Osteoblast (primary cell): Measurements from ENCODE around the gene VANGL1. TPM values are rescaled to one million over a fixed set of nuclear protein-coding genes. Genes with fewer than 3 reads are reported as not detected.

ENCODE experiments used
- DNase-seq: peaks from one replicate; pipeline ENCODE4 v3.0.0; 2011; ENCODE audit warnings: low spot score, mixed read lengths; ENCODE audit not compliant: insufficient read length; ENCODE audit errors: missing footprints
- H2AFZ ChIP-seq: 2 replicates; pipeline ENCODE4 v1.6.0; 2011; ENCODE audit warnings: mild to moderate bottlenecking, low read length
- H3K27ac ChIP-seq: 2 replicates; pipeline ENCODE4 v1.5.1; 2011; ENCODE audit warnings: mild to moderate bottlenecking, low read depth, low read length, moderate library complexity
- H3K27me3 ChIP-seq: 2 replicates; pipeline ENCODE4 v1.6.0; 2012; ENCODE audit warnings: mild to moderate bottlenecking, control low read depth, inconsistent platforms, low read length, moderate library complexity; ENCODE audit not compliant: insufficient read depth
- H3K36me3 ChIP-seq: 2 replicates; pipeline ENCODE4 v1.5.1; 2011; ENCODE audit warnings: mild to moderate bottlenecking, low read length, control low read depth, moderate library complexity; ENCODE audit not compliant: insufficient read depth
- H3K4me1 ChIP-seq: 2 replicates; pipeline ENCODE4 v1.5.1; 2011; ENCODE audit warnings: mild to moderate bottlenecking, low read length, control low read depth, moderate library complexity; ENCODE audit not compliant: insufficient read depth
- H3K4me2 ChIP-seq: 2 replicates; pipeline ENCODE4 v1.6.0; 2011; ENCODE audit warnings: mild to moderate bottlenecking, low read length; ENCODE audit not compliant: insufficient read depth
- H3K4me3 ChIP-seq: fragments of 200-600 bp; sonication (generic); 3 replicates; pipeline ENCODE4 v1.5.1; 2012; ENCODE audit warnings: mild to moderate bottlenecking, low read length, inconsistent platforms; ENCODE audit not compliant: insufficient read depth
- H3K79me2 ChIP-seq: 2 replicates; pipeline ENCODE4 v1.6.0; 2012; ENCODE audit warnings: mild to moderate bottlenecking, low read length, control low read depth, inconsistent platforms; ENCODE audit not compliant: insufficient read depth
- H3K9me3 ChIP-seq: 2 replicates; pipeline ENCODE4 v1.5.1; 2011; ENCODE audit warnings: low read depth, low read length, control low read depth
- H4K20me1 ChIP-seq: 2 replicates; pipeline ENCODE4 v1.6.0; 2012; ENCODE audit warnings: mild to moderate bottlenecking, low read length, control low read depth; ENCODE audit not compliant: insufficient read depth
- CTCF ChIP-seq: IDR thresholded peaks from 2 replicates; pipeline ENCODE4 v1.5.1; 2011; ENCODE audit warnings: mild to moderate bottlenecking, low read depth, low read length, moderate library complexity; ENCODE audit errors: extremely low read depth
- total RNA-seq: library from RNA; depleted of rRNA; stranded (reverse); fragments of >200 nt; gene quantifications from 2 replicates; pipeline ENCODE4 v1.2.3, GENCODE V29; 2012

The VANGL1 gene
- total RNA-seq, 1 donor: 11.2 TPM

GRCh38 chr1:115697619-115698018 lies 55.8 kb downstream of the VANGL1 start:
- Histone ChIP-seq H3K4me1 (no peaks in the 10 kb centered on the region), H3K9me3 (no peaks in the 10 kb centered on the region), H3K27ac (no peak overlapping the region), H3K4me3 (no peak overlapping the region), H2AFZ (no peak overlapping the region), H3K36me3 (peaks cover 2% of the 10 kb centered on the region), H3K4me2 (no peak overlapping the region), H4K20me1 (no peaks in the 10 kb centered on the region), H3K27me3 (peaks cover 4% of the 10 kb centered on the region), H3K79me2 (no peaks in the 10 kb centered on the region)
- DNase-seq: no peak
- TF ChIP-seq CTCF: no peak

- no peak overlapping the region for H2AFZ ChIP-seq
- no peaks in the 10 kb centered on the region for H3K36me3 ChIP-seq
- no peak for TF ChIP-seq CTCF
- H3K4me1 ChIP-seq: no peaks in the 10 kb centered on the region
- no peaks in the 10 kb centered on the region for H4K20me1 ChIP-seq
- no peak overlapping the region for H3K27ac ChIP-seq
- H3K4me3 ChIP-seq: no peak overlapping the region
- H3K4me2 ChIP-seq: no peak overlapping the region
- H3K79me2 ChIP-seq: no peaks in the 10 kb centered on the region
- H3K9me3 ChIP-seq: no peaks in the 10 kb centered on the region
- no peak for DNase-seq
- peaks cover 6% of the 10 kb centered on the region for H3K27me3 ChIP-seq
These were observed 59.3 kb downstream of the VANGL1 start for GRCh38 chr1:115701090-115701489.

GRCh38 chr1:115702959-115703358 lies 61.2 kb downstream of the VANGL1 start:
- TF ChIP-seq CTCF: no peak
- Histone ChIP-seq H3K4me2 (no peak overlapping the region), H3K27me3 (peaks cover 14% of the 10 kb centered on the region), H3K27ac (no peak overlapping the region), H3K79me2 (no peaks in the 10 kb centered on the region), H3K4me3 (no peak overlapping the region), H2AFZ (no peak overlapping the region), H4K20me1 (no peaks in the 10 kb centered on the region), H3K4me1 (no peaks in the 10 kb centered on the region), H3K36me3 (no peaks in the 10 kb centered on the region), H3K9me3 (no peaks in the 10 kb centered on the region)
- DNase-seq: no peak

- no peak for TF ChIP-seq CTCF
- H3K9me3 ChIP-seq: no peaks in the 10 kb centered on the region
- peaks cover 35% of the 10 kb centered on the region for H3K27me3 ChIP-seq
- no peaks in the 10 kb centered on the region for H3K4me1 ChIP-seq
- H2AFZ ChIP-seq: no peak overlapping the region
- H4K20me1 ChIP-seq: no peaks in the 10 kb centered on the region
- no peaks in the 10 kb centered on the region for H3K36me3 ChIP-seq
- H3K79me2 ChIP-seq: no peaks in the 10 kb centered on the region
- no peak overlapping the region for H3K4me2 ChIP-seq
- H3K27ac ChIP-seq: no peak overlapping the region
- H3K4me3 ChIP-seq: no peak overlapping the region
- no peak for DNase-seq
These were observed 63.5 kb downstream of the VANGL1 start for GRCh38 chr1:115705085-115705951.
